Omental fat pad (tissue), 4 donors: ENCODE results near the gene NBAS. TPM values are rescaled to one million over a fixed set of nuclear protein-coding genes. Genes with fewer than 3 reads are reported as not detected.

Experiments used
- ATAC-seq: fragments of 150-250 bp; one replicate; pipeline ENCODE4 v1.9.1; 2016; ENCODE audit warnings: mild to moderate bottlenecking, moderate library complexity; ENCODE audit not compliant: low FRiP score
- DNase-seq: peaks from one replicate; pipeline ENCODE4 v3.0.0-alpha.2; 2019; ENCODE audit warnings: low spot score
- CTCF ChIP-seq, 3 donors: fragments of 450-650 bp; IDR thresholded peaks; one replicate each; pipeline ENCODE4 v1.5.1; 2016 to 2017; ENCODE audit warnings: antibody characterized with exemption in 3 of 3, mild to moderate bottlenecking in 3 of 3, moderate library complexity in 2 of 3
- total RNA-seq, 4 donors: library from RNA; depleted of rRNA; stranded (reverse); fragments of >200 nt; gene quantifications; one replicate each; pipeline ENCODE4 v1.1.0, GENCODE V29; 2016

The NBAS gene
- total RNA-seq, 4 donors from 2014 or later, result 29.4 to 57.7 (median 38.2) TPM

GRCh38 chr2:15191789-15192188 lies 369.3 kb downstream of the NBAS start:
- ATAC-seq (no peak), DNase-seq (no peak)
- TF ChIP-seq CTCF (IDR thresholded peaks at IDR 0.05), result no peak

GRCh38 chr2:15189216-15189615 lies 371.9 kb downstream of the NBAS start:
- TF ChIP-seq CTCF (IDR thresholded peaks at IDR 0.05), result no peak
- DNase-seq (no peak), ATAC-seq (no peak)

GRCh38 chr2:15187702-15188101 lies 373.4 kb downstream of the NBAS start:
- no peak for TF ChIP-seq CTCF (IDR thresholded peaks at IDR 0.05)
- ATAC-seq (no peak), DNase-seq (no peak)

- TF ChIP-seq CTCF (IDR thresholded peaks at IDR 0.05), result no peak
- DNase-seq (no peak), ATAC-seq (no peak)
Observed at GRCh38 chr2:15186118-15186517, 375.0 kb downstream of the NBAS start.

- no peak for TF ChIP-seq CTCF (IDR thresholded peaks at IDR 0.05)
- ATAC-seq (no peak), DNase-seq (no peak)
Observed at GRCh38 chr2:15184491-15184890, 376.6 kb downstream of the NBAS start.

- no peak for ATAC-seq
Observed at GRCh38 chr2:15182275-15182674, 378.9 kb downstream of the NBAS start.

More at GRCh38 chr2:15182275-15182674, 378.9 kb downstream of the NBAS start:
- DNase-seq, result no peak
- TF ChIP-seq CTCF (IDR thresholded peaks at IDR 0.05), result no peak
